Natural killer cell (primary cell): ENCODE results near the gene TPM4. TPM values are rescaled to one million over a fixed set of nuclear protein-coding genes. Genes with fewer than 3 reads are reported as not detected.
A peak's percentile ranks its signal among the peaks of the same experiment; 100 is the strongest.

Source experiments
- ATAC-seq, 3 donors: fragments of 150-1000 bp in 2 of 3; fragments of 200-7000 bp in 1 of 3; cut with Tn5 transposase; 1 replicate in 1 of 3; 2 replicates in 2 of 3; pipeline ENCODE4 v1.10.0; 2021; ENCODE audit warnings: mild to moderate bottlenecking in 2 of 3, moderate library complexity in 2 of 3
- DNase-seq, 2 donors: peaks; one replicate each; pipeline versions ENCODE4 v3.0.0 to v3.0.0-alpha.2; 2013 to 2021; ENCODE audit warnings: mixed read lengths in 1 of 2
- H3K27ac ChIP-seq: one replicate; pipeline ENCODE4 v1.5.1; 2013; ENCODE audit warnings: mild to moderate bottlenecking, low read length
- H3K27me3 ChIP-seq: one replicate; pipeline ENCODE4 v1.6.1; 2013; ENCODE audit warnings: low read length; ENCODE audit not compliant: control insufficient read depth, insufficient read depth
- H3K36me3 ChIP-seq: one replicate; pipeline ENCODE4 v1.6.1; 2013; ENCODE audit warnings: low read length; ENCODE audit not compliant: control insufficient read depth, insufficient read depth
- H3K4me1 ChIP-seq: one replicate; pipeline ENCODE4 v1.6.1; 2013; ENCODE audit warnings: low read length; ENCODE audit not compliant: control insufficient read depth, insufficient read depth
- H3K4me3 ChIP-seq: one replicate; pipeline ENCODE4 v1.5.1; 2013; ENCODE audit warnings: low read length
- H3K9me3 ChIP-seq: one replicate; pipeline ENCODE4 v1.6.1; 2013; ENCODE audit warnings: low read length; ENCODE audit not compliant: control insufficient read depth, insufficient read depth
- H3K27ac Mint-ChIP-seq, 2 donors: one replicate each; pipeline ENCODE4 v1.8.0; 2022; ENCODE audit warnings: mild to moderate bottlenecking in 2 of 2, mixed read lengths in 2 of 2, moderate library complexity in 1 of 2
- H3K27me3 Mint-ChIP-seq, 2 donors: one replicate each; pipeline ENCODE4 v1.8.0; 2022; ENCODE audit warnings: low read depth in 2 of 2, mixed read lengths in 2 of 2
- H3K36me3 Mint-ChIP-seq: one replicate; pipeline ENCODE4 v1.8.0; 2022; ENCODE audit warnings: mixed read lengths
- H3K4me1 Mint-ChIP-seq, 2 donors: one replicate each; pipeline ENCODE4 v1.8.0; 2022; ENCODE audit warnings: mixed read lengths in 2 of 2
- H3K4me3 Mint-ChIP-seq: one replicate; pipeline ENCODE4 v1.8.0; 2022; ENCODE audit warnings: mild to moderate bottlenecking, moderate library complexity, mixed read lengths
- H3K9me3 Mint-ChIP-seq, 2 donors: one replicate each; pipeline ENCODE4 v1.8.0; 2022; ENCODE audit warnings: mixed read lengths in 2 of 2
- CTCF ChIP-seq: fragments of 200-600 bp; IDR thresholded peaks from one replicate; pipeline ENCODE4 v1.8.0; 2022; ENCODE audit warnings: antibody characterized with exemption
- WGBS: methylation state at CpG from one replicate; pipeline ENCODE4 v1.1.7; 2013; ENCODE audit warnings: missing lambda C conversion rate; ENCODE audit not compliant: insufficient coverage; 5-methylcytosine and 5-hydroxymethylcytosine counted together
- intact Hi-C: fragments of 100-400 bp; cut with micrococcal nuclease; formaldehyde crosslinking; loops from one replicate; pipeline ENCODE4 v1.14.2; 2022
- total RNA-seq, 4 donors: library from RNA; stranded (reverse); fragments of 120-200 nt in 1 of 4; gene quantifications; one replicate each; pipeline versions ENCODE4 v1.2.3 to v1.2.4, GENCODE V29; 2013 to 2022

TPM4 gene
- total RNA-seq, 3 donors from 2014 or later (not counting 1 experiment from before 2014, with no cell fraction given), result 239 to 283 (median 266) TPM

GRCh38 chr19:16121967-16122366 lies 45.7 kb downstream of the TPM4 start:
- Histone ChIP-seq H3K4me3 (no peak overlapping the region), H3K27me3 (no peaks in the 10 kb centered on the region), H3K27ac (no peak overlapping the region), H3K36me3 (peaks cover 80% of the 10 kb centered on the region), H3K9me3 (no peaks in the 10 kb centered on the region), H3K4me1 (peaks cover 52% of the 10 kb centered on the region)
- H3K27me3 Mint-ChIP-seq, result no peaks in the 10 kb centered on the region
- WGBS, result 98% methylated on average over 10 of the region's 11 CpGs
- H3K4me1 Mint-ChIP-seq, result peaks cover 27 to 46% of the 10 kb centered on the region in 2 donors
- no peaks in the 10 kb centered on the region for H3K9me3 Mint-ChIP-seq
- no peaks in the 10 kb centered on the region for H3K36me3 Mint-ChIP-seq
- intact Hi-C loops, result no loop called here
- DNase-seq (no peak), ATAC-seq (no peak)
- TF ChIP-seq CTCF, result no peak
- no peak overlapping the region for H3K4me3 Mint-ChIP-seq
- H3K27ac Mint-ChIP-seq, result peak overlapping the region in 1 of 2 donors; percentile 49

- no peak overlapping the region for H3K27ac ChIP-seq
- intact Hi-C loops, result no loop called here
- H3K9me3 Mint-ChIP-seq, result no peaks in the 10 kb centered on the region
- DNase-seq, result no peak
- H3K36me3 ChIP-seq, result peaks cover 92% of the 10 kb centered on the region
- no peak overlapping the region for H3K27ac Mint-ChIP-seq
- H3K36me3 Mint-ChIP-seq, result peaks cover under 1% of the 10 kb centered on the region
- no peaks in the 10 kb centered on the region for H3K27me3 Mint-ChIP-seq
- peaks cover 0 to 16% of the 10 kb centered on the region in 2 donors for H3K4me1 Mint-ChIP-seq
- H3K27me3 ChIP-seq, result no peaks in the 10 kb centered on the region
- H3K4me3 ChIP-seq, result no peak overlapping the region
- H3K4me1 ChIP-seq, result peaks cover 22% of the 10 kb centered on the region
- 96% methylated on average over 14 of the region's 14 CpGs for WGBS
- H3K4me3 Mint-ChIP-seq, result no peak overlapping the region
- TF ChIP-seq CTCF, result no peak
- ATAC-seq, result no peak
- no peaks in the 10 kb centered on the region for H3K9me3 ChIP-seq
These were observed 48.7 kb downstream of the TPM4 start for GRCh38 chr19:16124953-16125352.

GRCh38 chr19:16125737-16126495 lies 49.6 kb downstream of the TPM4 start:
- TF ChIP-seq CTCF, result no peak
- Histone ChIP-seq H3K9me3 (no peaks in the 10 kb centered on the region), H3K27me3 (no peaks in the 10 kb centered on the region), H3K36me3 (peaks cover 93% of the 10 kb centered on the region), H3K4me3 (no peak overlapping the region), H3K27ac (no peak overlapping the region), H3K4me1 (peaks cover 12% of the 10 kb centered on the region)
- WGBS, result 79% methylated on average over 10 of the region's 10 CpGs
- intact Hi-C loops, result no loop called here
- peaks cover 0 to 15% of the 10 kb centered on the region in 2 donors for H3K4me1 Mint-ChIP-seq
- no peak overlapping the region for H3K4me3 Mint-ChIP-seq
- H3K9me3 Mint-ChIP-seq, result no peaks in the 10 kb centered on the region
- DNase-seq, result no peak
- no peak overlapping the region for H3K27ac Mint-ChIP-seq
- no peaks in the 10 kb centered on the region for H3K27me3 Mint-ChIP-seq
- ATAC-seq, result no peak
- peaks cover 6% of the 10 kb centered on the region for H3K36me3 Mint-ChIP-seq

- intact Hi-C loops, result no loop called here
- Mint-ChIP-seq H3K27me3 (no peaks in the 10 kb centered on the region), H3K36me3 (peaks cover 9% of the 10 kb centered on the region), H3K9me3 (peaks cover 8 to 9% of the 10 kb centered on the region in 2 donors), H3K27ac (no peak overlapping the region), H3K4me3 (no peak overlapping the region), H3K4me1 (peaks cover 8 to 26% of the 10 kb centered on the region in 2 donors)
- no peak for TF ChIP-seq CTCF
- no peaks in the 10 kb centered on the region for H3K27me3 ChIP-seq
- DNase-seq (no peak), ATAC-seq (no peak)
- peaks cover 90% of the 10 kb centered on the region for H3K36me3 ChIP-seq
- H3K4me3 ChIP-seq, result no peak overlapping the region
- no peak overlapping the region for H3K27ac ChIP-seq
- peaks cover 6% of the 10 kb centered on the region for H3K4me1 ChIP-seq
- no peaks in the 10 kb centered on the region for H3K9me3 ChIP-seq
- WGBS, result 98% methylated on average over 8 of the region's 11 CpGs
These were observed 50.8 kb downstream of the TPM4 start for GRCh38 chr19:16127080-16127479.
